Measurements from ENCODE around the gene PARP4. TPM values are rescaled to one million over a fixed set of nuclear protein-coding genes. Genes with fewer than 3 reads are reported as not detected.
A peak's percentile ranks its signal among the peaks of the same experiment; 100 is the strongest.
"Not testable (repeated sequence)": the region's sequence is repeated elsewhere in the genome, so short reads cannot be mapped to it uniquely, and the experiment has no call there.

PARP4 gene
- total and polyA plus RNA-seq, 8 donors: 46.8 to 76.8 (median 54.2) TPM

GRCh38 chr13:24495151-24495729 is 17.3 kb downstream of the PARP4 start:
- DNase-seq (no peak), ATAC-seq (peak; percentile 21)
- no peaks in the 10 kb centered on the region for H3K9me3 ChIP-seq
- intact Hi-C loops (cut with DNase I): no loop called here
- H3K27me3 ChIP-seq: no peaks in the 10 kb centered on the region
- peaks cover 3 to 98% of the 10 kb centered on the region in 2 donors for H3K36me3 ChIP-seq
- TF ChIP-seq, protein P1, sequence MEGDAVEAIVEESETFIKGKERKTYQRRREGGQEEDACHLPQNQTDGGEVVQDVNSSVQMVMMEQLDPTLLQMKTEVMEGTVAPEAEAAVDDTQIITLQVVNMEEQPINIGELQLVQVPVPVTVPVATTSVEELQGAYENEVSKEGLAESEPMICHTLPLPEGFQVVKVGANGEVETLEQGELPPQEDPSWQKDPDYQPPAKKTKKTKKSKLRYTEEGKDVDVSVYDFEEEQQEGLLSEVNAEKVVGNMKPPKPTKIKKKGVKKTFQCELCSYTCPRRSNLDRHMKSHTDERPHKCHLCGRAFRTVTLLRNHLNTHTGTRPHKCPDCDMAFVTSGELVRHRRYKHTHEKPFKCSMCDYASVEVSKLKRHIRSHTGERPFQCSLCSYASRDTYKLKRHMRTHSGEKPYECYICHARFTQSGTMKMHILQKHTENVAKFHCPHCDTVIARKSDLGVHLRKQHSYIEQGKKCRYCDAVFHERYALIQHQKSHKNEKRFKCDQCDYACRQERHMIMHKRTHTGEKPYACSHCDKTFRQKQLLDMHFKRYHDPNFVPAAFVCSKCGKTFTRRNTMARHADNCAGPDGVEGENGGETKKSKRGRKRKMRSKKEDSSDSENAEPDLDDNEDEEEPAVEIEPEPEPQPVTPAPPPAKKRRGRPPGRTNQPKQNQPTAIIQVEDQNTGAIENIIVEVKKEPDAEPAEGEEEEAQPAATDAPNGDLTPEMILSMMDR (IDR thresholded peaks at IDR 0.05): no peak
- H3K27ac ChIP-seq: no peak overlapping the region
- H3K4me1 ChIP-seq: no peaks in the 10 kb centered on the region
- H3K4me3 ChIP-seq: no peak overlapping the region

- Histone ChIP-seq H3K4me1 (no peaks in the 10 kb centered on the region), H3K27ac (no peak overlapping the region), H3K9me3 (no peaks in the 10 kb centered on the region), H3K27me3 (no peaks in the 10 kb centered on the region), H3K4me3 (no peak overlapping the region), H3K36me3 (peaks cover 3 to 100% of the 10 kb centered on the region in 2 donors)
- DNase-seq (no peak), ATAC-seq (no peak)
- TF ChIP-seq, protein P1 (IDR thresholded peaks at IDR 0.05): no peak
- intact Hi-C loops (cut with DNase I): no loop called here
These were observed 19.2 kb downstream of the PARP4 start for GRCh38 chr13:24493356-24493755.

GRCh38 chr13:24491845-24492244 is 20.7 kb downstream of the PARP4 start:
- no peak overlapping the region for H3K4me3 ChIP-seq
- no peaks in the 10 kb centered on the region for H3K4me1 ChIP-seq
- TF ChIP-seq, protein P1 (IDR thresholded peaks at IDR 0.05): no peak
- DNase-seq: no peak
- intact Hi-C loops (cut with DNase I): no loop called here
- no peak overlapping the region for H3K27ac ChIP-seq
- no peaks in the 10 kb centered on the region for H3K9me3 ChIP-seq
- H3K27me3 ChIP-seq: no peaks in the 10 kb centered on the region
- peaks cover 3 to 94% of the 10 kb centered on the region in 2 donors for H3K36me3 ChIP-seq
- ATAC-seq: no peak

GRCh38 chr13:24489721-24490120 is 22.9 kb downstream of the PARP4 start:
- Histone ChIP-seq H3K4me1 (no peaks in the 10 kb centered on the region), H3K27me3 (no peaks in the 10 kb centered on the region), H3K9me3 (no peaks in the 10 kb centered on the region), H3K27ac (no peak overlapping the region), H3K36me3 (peaks cover 0 to 94% of the 10 kb centered on the region in 2 donors), H3K4me3 (no peak overlapping the region)
- DNase-seq (no peak), ATAC-seq (no peak)
- intact Hi-C loops (cut with DNase I): no loop called here
- TF ChIP-seq, protein P1 (IDR thresholded peaks at IDR 0.05): no peak

GRCh38 chr13:24488092-24488491 is 24.5 kb downstream of the PARP4 start:
- H3K36me3 ChIP-seq: peaks cover 0 to 94% of the 10 kb centered on the region in 2 donors

DNA sequence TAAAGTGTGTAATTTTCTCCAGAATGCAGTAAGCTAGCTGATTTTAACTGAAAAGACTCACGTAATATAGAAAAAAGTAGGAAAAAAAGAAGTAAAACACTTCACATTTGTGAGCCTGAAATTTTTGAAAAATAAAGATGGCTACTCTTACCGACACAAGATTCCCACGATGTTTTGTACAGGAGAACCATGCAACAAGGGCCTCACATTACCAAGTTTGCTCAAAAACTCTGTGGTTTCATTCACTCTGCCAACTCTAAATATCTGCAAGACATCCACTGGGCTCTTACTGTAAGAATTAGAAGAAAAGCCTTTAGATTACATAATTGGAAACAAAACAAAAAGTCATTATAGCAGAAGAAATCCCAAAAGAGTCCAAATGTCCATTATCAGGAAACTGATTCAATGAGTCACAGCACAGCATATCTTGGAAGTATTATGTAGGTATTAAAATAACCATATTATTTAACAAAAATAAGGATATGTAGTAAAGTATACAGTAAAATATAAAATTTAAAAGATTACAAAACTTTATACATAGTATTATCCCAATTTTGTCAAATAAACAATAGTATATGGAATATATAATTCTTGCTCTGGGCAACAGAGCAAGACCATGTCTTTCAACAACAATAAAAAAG is 26.4 kb downstream of the PARP4 start:
- H3K4me1 ChIP-seq; DNase-seq; H3K9me3 ChIP-seq; intact Hi-C loops (cut with DNase I); H3K4me3 ChIP-seq; H3K27me3 ChIP-seq; ATAC-seq; H3K27ac ChIP-seq: not testable (repeated sequence)
- H3K36me3 ChIP-seq: peaks cover 0 to 94% of the 10 kb centered on the region in 2 donors

More at GRCh38 chr13:24488092-24488491, 24.5 kb downstream of the PARP4 start:
- H3K27me3 ChIP-seq; intact Hi-C loops (cut with DNase I); H3K9me3 ChIP-seq; DNase-seq; H3K4me3 ChIP-seq; H3K4me1 ChIP-seq; H3K27ac ChIP-seq; ATAC-seq: not testable (repeated sequence)

Measured in left lung (tissue), 10 donors.